Karpas-422 (cell line): ENCODE results near the gene NOD1. TPM values are rescaled to one million over a fixed set of nuclear protein-coding genes. Genes with fewer than 3 reads are reported as not detected.

ENCODE experiments used
- DNase-seq: peaks from one replicate; pipeline ENCODE4 v3.0.0-alpha.2; 2015
- H2AFZ ChIP-seq: fragments of 200-600 bp; sonication (generic); 2 replicates; pipeline ENCODE4 v1.6.1; 2014; ENCODE audit warnings: antibody characterized with exemption, low read length, mixed read lengths
- H3K27ac ChIP-seq: fragments of 200-600 bp; sonication (generic); 2 replicates; pipeline ENCODE4 v1.5.1; 2014; ENCODE audit warnings: mild to moderate bottlenecking, low read length, moderate library complexity
- H3K27me3 ChIP-seq: fragments of 200-600 bp; sonication (generic); 2 replicates; pipeline ENCODE4 v1.6.1; 2014; ENCODE audit warnings: low read length, mixed read lengths
- H3K36me3 ChIP-seq: fragments of 200-600 bp; sonication (generic); 2 replicates; pipeline ENCODE4 v1.6.1; 2014; ENCODE audit warnings: low read length, mixed read lengths; ENCODE audit not compliant: insufficient read depth
- H3K4me1 ChIP-seq: fragments of 200-600 bp; sonication (generic); 2 replicates; pipeline ENCODE4 v1.6.1; 2014; ENCODE audit warnings: mild to moderate bottlenecking, low read length, mixed read lengths
- H3K4me2 ChIP-seq: fragments of 200-600 bp; sonication (generic); 2 replicates; pipeline ENCODE4 v1.6.1; 2014; ENCODE audit warnings: low read length, low read depth, mild to moderate bottlenecking; ENCODE audit not compliant: poor library complexity, severe bottlenecking
- H3K4me3 ChIP-seq: fragments of 200-600 bp; sonication (generic); 2 replicates; pipeline ENCODE4 v1.5.1; 2014; ENCODE audit warnings: mild to moderate bottlenecking, antibody characterized with exemption, low read length, mixed read lengths
- H3K79me2 ChIP-seq: fragments of 200-600 bp; sonication (generic); 2 replicates; pipeline ENCODE4 v1.6.1; 2014; ENCODE audit warnings: mild to moderate bottlenecking, low read length, mixed read lengths
- H3K9ac ChIP-seq: fragments of 200-600 bp; sonication (generic); 2 replicates; pipeline ENCODE4 v1.6.0; 2014; ENCODE audit warnings: low read length
- H3K9me2 ChIP-seq: fragments of 200-600 bp; sonication (generic), shearing (Covaris generic); replicated peaks from 2 replicates; pipeline ENCODE4 v1.6.0; 2014; ENCODE audit warnings: mild to moderate bottlenecking, low read length, moderate library complexity; ENCODE audit not compliant: insufficient read depth
- H3K9me3 ChIP-seq: fragments of 300-700, 200-600 bp; sonication (generic); 2 replicates; pipeline ENCODE4 v1.6.1; 2014; ENCODE audit warnings: low read length, mixed read lengths
- H4K20me1 ChIP-seq: fragments of 200-600 bp; sonication (generic); 2 replicates; pipeline ENCODE4 v1.6.1; 2014; ENCODE audit warnings: mild to moderate bottlenecking, antibody characterized with exemption, low read length, low read depth; ENCODE audit not compliant: insufficient read depth
- total RNA-seq: library from RNA; depleted of rRNA; stranded (reverse); fragments of >200 nt; shearing (Covaris generic); gene quantifications from 2 replicates; pipeline ENCODE4 v1.2.3, GENCODE V29; 2014; ENCODE audit warnings: low replicate concordance

NOD1 gene
- total RNA-seq, 1 experiment from 2014 or later = 4.5 TPM

DNA sequence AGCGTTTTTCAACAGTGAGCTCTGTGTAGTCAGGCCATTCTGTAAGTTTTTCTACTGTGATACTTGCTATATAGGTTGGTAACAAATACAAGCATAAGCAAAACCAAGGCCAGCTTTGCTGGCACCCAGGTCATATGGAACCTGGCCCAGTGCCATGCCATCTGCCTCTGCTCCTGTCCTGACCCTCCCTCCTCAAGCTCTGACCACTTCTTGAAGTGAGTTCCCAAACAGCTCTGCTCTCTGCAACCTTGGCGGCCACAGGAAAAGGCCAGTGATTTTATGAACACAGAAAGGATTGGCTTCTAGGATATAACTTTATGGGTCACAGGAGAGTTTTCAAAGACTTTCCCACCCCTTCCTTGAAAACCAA is 12.8 kb downstream of the NOD1 start:
- H3K9me3 ChIP-seq = no peaks in the 10 kb centered on the region
- no peak overlapping the region for H3K27ac ChIP-seq
- H3K9ac ChIP-seq = no peak overlapping the region
- DNase-seq = no peak
- H4K20me1 ChIP-seq = no peaks in the 10 kb centered on the region
- no peak overlapping the region for H3K4me2 ChIP-seq
- H3K4me3 ChIP-seq = no peak overlapping the region
- H3K27me3 ChIP-seq = no peaks in the 10 kb centered on the region
- no peak overlapping the region for H2AFZ ChIP-seq
- H3K79me2 ChIP-seq = no peaks in the 10 kb centered on the region
- H3K9me2 ChIP-seq = no peaks in the 10 kb centered on the region
- no peaks in the 10 kb centered on the region for H3K36me3 ChIP-seq
- H3K4me1 ChIP-seq = peaks cover 37% of the 10 kb centered on the region

DNA sequence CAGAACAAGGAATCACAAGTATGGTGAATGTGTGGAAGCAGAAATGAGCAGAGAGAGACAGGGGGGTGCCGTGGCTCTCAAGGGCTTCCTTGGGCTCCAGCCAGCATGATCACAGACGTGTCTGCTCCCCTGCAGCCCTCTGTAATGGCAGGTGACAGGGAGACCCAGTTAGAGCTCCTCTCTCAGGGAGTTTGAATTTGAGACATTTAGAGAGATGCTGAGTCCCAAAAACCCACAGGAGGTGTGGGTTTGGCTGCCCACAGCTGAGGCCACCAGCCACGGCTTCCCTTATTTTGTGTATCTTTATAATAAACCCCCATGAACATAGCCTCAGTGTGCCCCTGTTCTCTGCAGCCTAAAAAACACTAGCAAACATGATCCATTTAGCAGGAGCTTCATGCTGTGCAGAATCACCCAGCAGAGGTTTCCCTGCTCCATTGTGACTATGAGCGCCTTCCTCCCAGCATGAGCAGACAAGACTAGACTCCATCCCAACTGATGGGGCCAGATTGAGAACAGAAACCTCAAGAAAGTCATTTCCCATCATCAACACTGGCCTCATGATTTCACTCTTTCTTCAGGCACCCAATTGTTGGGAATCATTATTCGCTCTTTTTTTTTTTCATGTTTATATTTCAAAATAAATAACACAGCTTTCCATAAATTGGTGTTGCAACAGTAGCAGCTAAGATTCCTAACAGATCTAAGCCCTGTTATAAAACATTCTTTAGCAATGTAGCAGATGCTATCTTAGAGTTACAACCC is 13.4 kb downstream of the NOD1 start:
- no peak for DNase-seq
- Histone ChIP-seq H3K9me2 (no peaks in the 10 kb centered on the region), H3K4me2 (peak overlapping the region; percentile 51), H3K4me1 (peaks cover 37% of the 10 kb centered on the region), H3K9me3 (no peaks in the 10 kb centered on the region), H3K27me3 (no peaks in the 10 kb centered on the region), H3K79me2 (no peaks in the 10 kb centered on the region), H3K4me3 (no peak overlapping the region), H3K36me3 (no peaks in the 10 kb centered on the region), H4K20me1 (no peaks in the 10 kb centered on the region), H2AFZ (no peak overlapping the region), H3K27ac (no peak overlapping the region), H3K9ac (peak overlapping the region; percentile 51; the same call in 1 of the 2 replicates)

DNA sequence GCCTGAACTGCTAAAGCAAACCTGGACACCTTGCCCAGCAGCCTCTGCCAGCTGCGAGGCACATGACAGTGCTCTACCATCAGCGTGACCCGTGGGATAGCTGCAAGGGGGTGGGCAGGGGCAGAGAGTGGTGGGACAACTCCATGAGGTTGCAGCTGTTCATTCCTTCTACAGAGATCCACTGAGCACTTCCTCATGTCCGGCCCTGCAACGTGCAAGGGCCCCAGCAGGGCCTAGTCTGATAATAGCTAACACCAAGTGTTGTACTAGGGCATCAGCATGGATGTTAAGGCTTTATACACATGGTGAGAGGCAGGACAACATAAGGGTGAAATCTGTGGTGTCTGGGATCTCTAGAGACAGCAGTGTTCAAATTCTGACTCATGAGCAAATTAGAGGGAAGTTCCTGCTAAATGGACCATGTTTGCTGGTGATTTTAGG is 14.3 kb downstream of the NOD1 start:
- H3K9me2 ChIP-seq = no peaks in the 10 kb centered on the region
- H3K4me2 ChIP-seq = peak overlapping the region; percentile 51
- H3K36me3 ChIP-seq = no peaks in the 10 kb centered on the region
- H3K79me2 ChIP-seq = no peaks in the 10 kb centered on the region
- peaks cover 37% of the 10 kb centered on the region for H3K4me1 ChIP-seq
- H3K4me3 ChIP-seq = no peak overlapping the region
- no peak overlapping the region for H3K27ac ChIP-seq
- H2AFZ ChIP-seq = peak overlapping the region; percentile 52
- H4K20me1 ChIP-seq = no peaks in the 10 kb centered on the region
- DNase-seq = peak; percentile 74
- H3K27me3 ChIP-seq = no peaks in the 10 kb centered on the region
- no peaks in the 10 kb centered on the region for H3K9me3 ChIP-seq
- H3K9ac ChIP-seq = peak overlapping the region; percentile 51; the same call in 1 of the 2 replicates

DNA sequence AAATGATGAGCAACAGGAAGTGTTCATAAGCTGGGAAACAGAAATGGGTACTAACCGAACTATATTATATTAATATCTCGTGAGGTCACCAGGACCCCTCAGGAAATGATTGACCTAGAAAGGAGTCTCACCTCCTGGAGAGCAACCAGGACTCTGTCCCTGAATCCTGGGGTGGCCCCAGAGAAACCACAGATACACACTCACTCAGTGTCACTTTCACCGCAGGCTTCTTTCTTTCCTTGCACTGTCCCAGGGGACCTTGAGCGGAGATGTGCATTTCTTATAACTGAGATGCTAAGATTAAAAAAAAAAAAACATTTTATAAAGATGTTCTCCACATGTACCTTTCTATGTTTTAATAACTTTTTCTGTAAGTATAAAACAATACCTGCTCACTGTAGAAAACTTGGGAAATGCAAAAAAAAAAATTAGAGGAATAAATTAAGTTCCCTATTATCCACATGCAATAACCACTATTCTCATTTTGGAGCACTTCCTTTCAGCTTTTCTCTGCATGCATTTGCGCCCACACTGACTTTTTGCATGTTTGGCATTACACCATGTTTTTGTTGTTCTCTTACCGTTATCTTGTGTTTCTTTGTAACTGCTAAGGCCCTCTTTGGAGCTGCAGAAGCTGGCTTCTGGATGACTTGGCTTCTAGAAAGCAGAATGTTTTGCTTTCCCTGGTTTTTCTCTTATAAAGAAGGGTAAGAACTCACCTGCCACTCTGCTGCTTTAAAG is 15.0 kb downstream of the NOD1 start:
- peak overlapping the region; percentile 51 for H3K4me2 ChIP-seq
- peak overlapping the region; percentile 51; the same call in 1 of the 2 replicates for H3K9ac ChIP-seq
- H3K36me3 ChIP-seq = no peaks in the 10 kb centered on the region
- H3K9me3 ChIP-seq = no peaks in the 10 kb centered on the region
- H4K20me1 ChIP-seq = no peaks in the 10 kb centered on the region
- no peaks in the 10 kb centered on the region for H3K79me2 ChIP-seq
- H2AFZ ChIP-seq = peak overlapping the region; percentile 52
- no peaks in the 10 kb centered on the region for H3K27me3 ChIP-seq
- DNase-seq = peak; percentile 52
- H3K4me3 ChIP-seq = no peak overlapping the region
- H3K4me1 ChIP-seq = peaks cover 37% of the 10 kb centered on the region
- no peaks in the 10 kb centered on the region for H3K9me2 ChIP-seq
- H3K27ac ChIP-seq = no peak overlapping the region

DNA sequence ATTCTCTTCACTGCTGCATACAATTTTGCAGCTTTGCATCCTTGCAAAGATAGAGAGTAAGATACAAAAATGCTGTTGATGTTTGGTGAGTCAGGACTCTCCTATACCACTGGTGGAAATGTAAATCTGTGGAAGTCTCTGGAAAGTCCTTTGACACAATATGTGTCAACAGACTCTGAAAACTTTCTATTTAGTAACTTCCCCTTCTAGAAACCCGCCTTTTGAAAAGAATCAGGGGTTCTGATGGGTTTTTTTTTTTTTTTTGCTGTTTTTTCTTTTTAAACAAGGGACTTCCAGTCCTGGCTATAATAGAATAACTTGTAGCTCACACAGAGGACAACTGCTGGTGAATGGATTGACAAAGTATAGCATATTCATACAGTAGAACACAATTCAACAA is 16.4 kb downstream of the NOD1 start:
- H4K20me1 ChIP-seq = no peaks in the 10 kb centered on the region
- no peaks in the 10 kb centered on the region for H3K79me2 ChIP-seq
- peaks cover 37% of the 10 kb centered on the region for H3K4me1 ChIP-seq
- H3K4me3 ChIP-seq = no peak overlapping the region
- no peaks in the 10 kb centered on the region for H3K36me3 ChIP-seq
- H3K27me3 ChIP-seq = no peaks in the 10 kb centered on the region
- DNase-seq = no peak
- H3K27ac ChIP-seq = no peak overlapping the region
- no peaks in the 10 kb centered on the region for H3K9me2 ChIP-seq
- no peak overlapping the region for H2AFZ ChIP-seq
- H3K9ac ChIP-seq = no peak overlapping the region
- H3K4me2 ChIP-seq = no peak overlapping the region
- no peaks in the 10 kb centered on the region for H3K9me3 ChIP-seq

DNA sequence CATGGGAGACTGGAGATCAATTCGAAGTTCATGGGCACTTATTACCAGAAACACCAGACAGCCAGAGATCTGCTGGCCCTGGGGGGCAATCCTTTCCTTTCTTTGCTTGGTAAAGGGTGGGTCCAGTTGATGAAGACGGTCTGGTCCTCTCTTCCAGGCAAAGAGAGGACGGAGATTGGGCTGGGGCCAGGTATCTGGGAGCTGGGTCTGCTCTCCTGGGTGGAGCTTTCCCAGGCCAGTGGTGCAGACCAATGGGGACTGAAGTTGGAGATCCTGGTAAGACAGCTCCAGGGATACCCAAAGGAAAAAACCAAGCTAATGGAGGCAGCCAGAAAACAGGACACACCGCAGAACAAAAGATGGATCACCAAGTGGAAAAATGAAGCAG is 18.3 kb downstream of the NOD1 start:
- H2AFZ ChIP-seq = no peak overlapping the region
- no peaks in the 10 kb centered on the region for H3K9me3 ChIP-seq
- no peak for DNase-seq
- H3K9ac ChIP-seq = no peak overlapping the region
- peaks cover 25% of the 10 kb centered on the region for H3K4me1 ChIP-seq
- H3K36me3 ChIP-seq = no peaks in the 10 kb centered on the region
- H3K4me3 ChIP-seq = no peak overlapping the region
- H3K4me2 ChIP-seq = no peak overlapping the region
- H4K20me1 ChIP-seq = no peaks in the 10 kb centered on the region
- no peaks in the 10 kb centered on the region for H3K79me2 ChIP-seq
- H3K27ac ChIP-seq = no peak overlapping the region
- H3K27me3 ChIP-seq = no peaks in the 10 kb centered on the region
- H3K9me2 ChIP-seq = no peaks in the 10 kb centered on the region

DNA sequence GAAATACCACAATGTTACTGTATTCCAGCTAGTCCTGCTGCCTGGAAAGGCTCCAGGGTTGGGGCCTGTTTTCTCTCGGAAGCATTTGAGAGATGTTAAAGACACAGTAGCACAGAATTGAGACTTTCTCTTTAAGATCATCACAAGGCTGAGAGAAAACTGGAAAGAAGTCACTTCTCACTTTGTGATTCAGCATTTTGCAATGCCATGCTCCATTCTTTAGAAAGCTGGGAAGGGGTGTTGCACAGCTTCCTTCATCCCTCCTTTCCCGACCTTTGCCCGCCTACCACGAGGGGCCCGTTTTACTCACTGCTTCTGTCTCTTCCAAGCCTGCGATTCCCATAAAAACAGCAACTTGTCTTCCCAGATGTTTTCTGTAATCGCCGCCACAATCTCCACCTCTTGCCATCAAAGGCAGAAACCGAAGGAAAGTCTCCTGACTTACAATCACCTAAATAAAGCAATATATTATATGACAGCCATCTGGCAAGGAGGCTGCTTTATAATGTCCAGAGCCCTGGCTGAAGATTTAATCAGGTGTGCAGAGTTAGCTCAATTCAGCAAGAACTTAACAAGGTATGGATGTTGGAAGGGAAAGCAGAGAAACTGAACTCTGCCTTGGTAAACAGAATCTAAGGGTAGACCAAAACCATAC is 18.9 kb downstream of the NOD1 start:
- Histone ChIP-seq H3K9me3 (no peaks in the 10 kb centered on the region), H3K9ac (no peak overlapping the region), H3K4me2 (no peak overlapping the region), H3K36me3 (no peaks in the 10 kb centered on the region), H3K9me2 (no peaks in the 10 kb centered on the region), H2AFZ (no peak overlapping the region), H3K27ac (no peak overlapping the region), H3K4me3 (no peak overlapping the region), H3K4me1 (peaks cover 19% of the 10 kb centered on the region), H3K79me2 (no peaks in the 10 kb centered on the region), H4K20me1 (no peaks in the 10 kb centered on the region), H3K27me3 (no peaks in the 10 kb centered on the region)
- no peak for DNase-seq

DNA sequence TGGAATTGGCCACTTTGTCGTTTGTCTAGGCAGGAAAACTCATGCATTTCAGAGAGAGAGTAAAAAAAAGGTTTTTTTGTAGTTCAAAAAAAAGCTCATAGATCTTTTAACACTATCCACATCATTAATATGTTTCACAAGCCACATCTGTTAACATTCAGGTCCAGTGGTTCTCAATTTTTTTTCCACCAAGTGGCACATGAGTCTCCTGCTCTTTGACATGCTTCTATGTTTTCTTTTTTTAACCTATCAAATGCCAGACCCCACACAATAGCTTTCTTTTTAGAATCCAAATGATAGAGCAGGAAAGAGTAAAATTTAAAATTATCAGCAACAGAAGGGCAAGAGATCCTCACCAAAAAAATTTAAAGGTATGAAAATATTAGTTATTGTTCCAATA is 20.3 kb downstream of the NOD1 start:
- H3K4me1 ChIP-seq = peaks cover 5% of the 10 kb centered on the region
- H3K79me2 ChIP-seq = no peaks in the 10 kb centered on the region
- no peaks in the 10 kb centered on the region for H4K20me1 ChIP-seq
- DNase-seq = no peak
- H3K27me3 ChIP-seq = no peaks in the 10 kb centered on the region
- no peak overlapping the region for H2AFZ ChIP-seq
- H3K4me3 ChIP-seq = no peak overlapping the region
- H3K9ac ChIP-seq = no peak overlapping the region
- H3K36me3 ChIP-seq = no peaks in the 10 kb centered on the region
- H3K9me2 ChIP-seq = no peaks in the 10 kb centered on the region
- no peaks in the 10 kb centered on the region for H3K9me3 ChIP-seq
- H3K27ac ChIP-seq = no peak overlapping the region
- no peak overlapping the region for H3K4me2 ChIP-seq
